ENCODE results near the gene C10orf95. TPM values are rescaled to one million over a fixed set of nuclear protein-coding genes. Genes with fewer than 3 reads are reported as not detected.

C10orf95 gene
- total and polyA plus RNA-seq, 10 of the 15 experiments (the other 5 are each of a cell fraction or from before 2014, with no cell fraction given) = 0.06 to 1.1 (median 0.31) TPM

GRCh38 chr10:102470579-102471546, 19.5 kb upstream of the C10orf95 start:
- Histone ChIP-seq H3K4me3 (no peak overlapping the region), H4K20me1 (ENCODE audit: control insufficient read depth, insufficient read depth) (no peaks in the 10 kb centered on the region), H3K4me2 (ENCODE audit: control insufficient read depth, insufficient read depth) (no peak overlapping the region), H3K9ac (ENCODE audit: control insufficient read depth, insufficient read depth, low read length) (no peak overlapping the region), H3K4me1 (ENCODE audit: control insufficient read depth, insufficient read depth, low read length) (no peaks in the 10 kb centered on the region), H3K27ac (ENCODE audit: control insufficient read depth, insufficient read depth) (no peak overlapping the region), H2AFZ (ENCODE audit: control insufficient read depth, low read depth, low read length) (no peak overlapping the region), H3K36me3 (ENCODE audit: control insufficient read depth in 2 of 2, insufficient read depth in 2 of 2, low read length in 1 of 2) (no peaks in the 10 kb centered on the region), H3K79me2 (ENCODE audit: control insufficient read depth, insufficient read depth, low read length) (no peaks in the 10 kb centered on the region), H3K27me3 (replicated peaks in 1 of 2; ENCODE audit: control insufficient read depth in 2 of 2, insufficient read depth in 2 of 2, low read length in 1 of 2) (no peaks in the 10 kb centered on the region), H3K9me3 (replicated peaks; ENCODE audit: control insufficient read depth, insufficient read depth, low read length) (no peaks in the 10 kb centered on the region)
- TF ChIP-seq SREBF1 (IDR thresholded peaks at IDR 0.05; ENCODE audit: low read length) (no peak), DPF2 (IDR thresholded peaks at IDR 0.05) (no peak)
- in situ Hi-C loops (cut with MboI) (no loop called here), intact Hi-C loops (cut with micrococcal nuclease; ENCODE audit: unreplicated experiment) (no loop called here)
- no TSS peak for BruUV-seq (replicated peaks)
- ChIA-PET POLR2A (interaction anchor here (0.7 to 1.5 kb wide), 2 partner anchors 18 to 73 kb away, joined by 4 read pairs; no protein-coding TSS in a partner anchor), SMC1A (ENCODE audit: uncharacterized antibody, unreplicated experiment) (interaction anchor here (1.3 kb wide), 1 partner anchor 112 kb away, joined by 3 read pairs; no protein-coding TSS in a partner anchor), RAD21 (ENCODE audit: unreplicated experiment) (no interaction called here), CTCF (no interaction called here)
- no peak for FAIRE-seq
- 81% methylated on average over 35 of the region's 36 CpGs for WGBS (ENCODE audit: insufficient coverage, insufficient replicate concordance, low lambda C conversion rate, missing lambda C conversion rate)
- no peak for ATAC-seq
- no peak for DNase-seq (ENCODE audit: low read depth, low spot score)

GRCh38 chr10:102468683-102469082, 17.3 kb upstream of the C10orf95 start:
- 88% methylated on average over 9 of the region's 9 CpGs for WGBS (ENCODE audit: insufficient coverage, insufficient replicate concordance, low lambda C conversion rate, missing lambda C conversion rate)
- POLR2A ChIA-PET = interaction anchor here (0.7 kb wide), 1 partner anchor 68 kb away, joined by 5 read pairs; no protein-coding TSS in a partner anchor
- in situ Hi-C loops (cut with MboI) = no loop called here

More at GRCh38 chr10:102468683-102469082, 17.3 kb upstream of the C10orf95 start:
- H3K9ac ChIP-seq (ENCODE audit: control insufficient read depth, insufficient read depth, low read length) = no peak overlapping the region
- no peaks in the 10 kb centered on the region for H4K20me1 ChIP-seq (ENCODE audit: control insufficient read depth, insufficient read depth)
- H3K27me3 ChIP-seq (replicated peaks in 1 of 2; ENCODE audit: control insufficient read depth in 2 of 2, insufficient read depth in 2 of 2, low read length in 1 of 2) = no peaks in the 10 kb centered on the region
- no peaks in the 10 kb centered on the region for H3K9me3 ChIP-seq (replicated peaks; ENCODE audit: control insufficient read depth, insufficient read depth, low read length)
- no TSS peak for BruUV-seq (replicated peaks)
- RAD21 ChIA-PET (ENCODE audit: unreplicated experiment) = no interaction called here
- FAIRE-seq (no peak), DNase-seq (ENCODE audit: low read depth, low spot score) (no peak), ATAC-seq (no peak)
- H3K27ac ChIP-seq (ENCODE audit: control insufficient read depth, insufficient read depth) = no peak overlapping the region
- SMC1A ChIA-PET (ENCODE audit: uncharacterized antibody, unreplicated experiment) = no interaction called here
- H2AFZ ChIP-seq (ENCODE audit: control insufficient read depth, low read depth, low read length) = no peak overlapping the region
- intact Hi-C loops (cut with micrococcal nuclease; ENCODE audit: unreplicated experiment) = no loop called here
- TF ChIP-seq, protein P1, sequence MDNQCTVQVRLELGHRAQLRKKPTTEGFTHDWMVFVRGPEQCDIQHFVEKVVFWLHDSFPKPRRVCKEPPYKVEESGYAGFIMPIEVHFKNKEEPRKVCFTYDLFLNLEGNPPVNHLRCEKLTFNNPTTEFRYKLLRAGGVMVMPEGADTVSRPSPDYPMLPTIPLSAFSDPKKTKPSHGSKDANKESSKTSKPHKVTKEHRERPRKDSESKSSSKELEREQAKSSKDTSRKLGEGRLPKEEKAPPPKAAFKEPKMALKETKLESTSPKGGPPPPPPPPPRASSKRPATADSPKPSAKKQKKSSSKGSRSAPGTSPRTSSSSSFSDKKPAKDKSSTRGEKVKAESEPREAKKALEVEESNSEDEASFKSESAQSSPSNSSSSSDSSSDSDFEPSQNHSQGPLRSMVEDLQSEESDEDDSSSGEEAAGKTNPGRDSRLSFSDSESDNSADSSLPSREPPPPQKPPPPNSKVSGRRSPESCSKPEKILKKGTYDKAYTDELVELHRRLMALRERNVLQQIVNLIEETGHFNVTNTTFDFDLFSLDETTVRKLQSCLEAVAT (IDR thresholded peaks at IDR 0.05) = no peak
- TF ChIP-seq YBX1 (IDR thresholded peaks at IDR 0.05) = no peak
- no peak for TF ChIP-seq SRF (IDR thresholded peaks at IDR 0.05; ENCODE audit: low read depth in 2 of 2, low read length in 2 of 2)
- no peaks in the 10 kb centered on the region for H3K79me2 ChIP-seq (ENCODE audit: control insufficient read depth, insufficient read depth, low read length)
- no peaks in the 10 kb centered on the region for H3K36me3 ChIP-seq (ENCODE audit: control insufficient read depth in 2 of 2, insufficient read depth in 2 of 2, low read length in 1 of 2)
- H3K4me1 ChIP-seq (ENCODE audit: control insufficient read depth, insufficient read depth, low read length) = no peaks in the 10 kb centered on the region
- no peak overlapping the region for H3K4me3 ChIP-seq
- CTCF ChIA-PET = interaction anchor here (0.6 to 3.1 kb wide), 4 partner anchors 10 to 127 kb away, joined by 3 to 12 read pairs (median 3); no protein-coding TSS in a partner anchor
- H3K4me2 ChIP-seq (ENCODE audit: control insufficient read depth, insufficient read depth) = no peak overlapping the region
